Measurements from ENCODE around the gene ALDH9A1.

DNA sequence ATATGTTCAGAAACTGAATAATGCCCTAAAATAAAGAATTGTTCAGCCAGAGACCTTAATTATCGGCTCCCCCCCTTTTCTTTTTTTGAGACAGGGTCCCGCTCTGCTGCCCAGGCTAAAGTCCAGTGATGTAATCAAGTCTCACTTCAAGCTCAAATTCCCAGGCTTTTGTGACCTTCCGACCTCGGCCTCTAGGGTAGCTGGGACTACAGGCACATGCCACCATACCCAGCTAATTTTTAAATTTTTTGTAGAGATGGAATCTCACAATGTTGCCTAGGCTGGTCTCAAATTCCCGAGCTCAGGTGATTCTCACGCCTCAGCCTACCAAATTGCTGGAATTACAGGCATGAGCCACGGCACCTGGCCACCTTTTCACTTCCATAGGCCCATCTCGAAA is 43.8 kb upstream of the ALDH9A1 start:
- TF ChIP-seq, protein P1, sequence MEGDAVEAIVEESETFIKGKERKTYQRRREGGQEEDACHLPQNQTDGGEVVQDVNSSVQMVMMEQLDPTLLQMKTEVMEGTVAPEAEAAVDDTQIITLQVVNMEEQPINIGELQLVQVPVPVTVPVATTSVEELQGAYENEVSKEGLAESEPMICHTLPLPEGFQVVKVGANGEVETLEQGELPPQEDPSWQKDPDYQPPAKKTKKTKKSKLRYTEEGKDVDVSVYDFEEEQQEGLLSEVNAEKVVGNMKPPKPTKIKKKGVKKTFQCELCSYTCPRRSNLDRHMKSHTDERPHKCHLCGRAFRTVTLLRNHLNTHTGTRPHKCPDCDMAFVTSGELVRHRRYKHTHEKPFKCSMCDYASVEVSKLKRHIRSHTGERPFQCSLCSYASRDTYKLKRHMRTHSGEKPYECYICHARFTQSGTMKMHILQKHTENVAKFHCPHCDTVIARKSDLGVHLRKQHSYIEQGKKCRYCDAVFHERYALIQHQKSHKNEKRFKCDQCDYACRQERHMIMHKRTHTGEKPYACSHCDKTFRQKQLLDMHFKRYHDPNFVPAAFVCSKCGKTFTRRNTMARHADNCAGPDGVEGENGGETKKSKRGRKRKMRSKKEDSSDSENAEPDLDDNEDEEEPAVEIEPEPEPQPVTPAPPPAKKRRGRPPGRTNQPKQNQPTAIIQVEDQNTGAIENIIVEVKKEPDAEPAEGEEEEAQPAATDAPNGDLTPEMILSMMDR (conservative IDR thresholded peaks at IDR 0.05 in 1 of 2, IDR thresholded peaks at IDR 0.05 in 1 of 2; ENCODE audit: extremely low read depth in 1 of 2, insufficient read depth in 1 of 2, low read depth in 1 of 2, low read length in 2 of 2): no peak
- no peak for TF ChIP-seq EZH2 (IDR thresholded peaks at IDR 0.05; ENCODE audit: borderline replicate concordance, low read length)
